Lower leg skin (tissue), 4 donors: ENCODE results near the gene PXK. TPM values are rescaled to one million over a fixed set of nuclear protein-coding genes. Genes with fewer than 3 reads are reported as not detected.
A peak's percentile ranks its signal among the peaks of the same experiment; 100 is the strongest.

Source experiments
- DNase-seq, 2 donors: peaks; one replicate each; pipeline ENCODE4 v3.0.0-alpha.2; 2019; ENCODE audit warnings: low spot score in 2 of 2
- H3K4me3 ChIP-seq: fragments of 200-600 bp; sonication (generic); 2 replicates; pipeline ENCODE4 v1.5.1; 2017; ENCODE audit warnings: mild to moderate bottlenecking, low read depth; ENCODE audit not compliant: poor library complexity, severe bottlenecking
- POLR2A ChIP-seq, 2 donors: fragments of 450-650 bp; IDR thresholded peaks; one replicate each; pipeline ENCODE4 v1.6.1; 2016 to 2017; ENCODE audit warnings: antibody characterized with exemption in 2 of 2, mild to moderate bottlenecking in 1 of 2, moderate library complexity in 1 of 2
- WGBS, 2 donors: methylation state at CpG; one replicate each; pipeline ENCODE4 v1.1.5; 2018; 5-methylcytosine and 5-hydroxymethylcytosine counted together
- intact Hi-C: fragments of 100-400 bp; cut with DNase I; formaldehyde crosslinking; loops from one replicate; pipeline ENCODE4 v1.15.0; 2023; ENCODE audit warnings: low total_unique reads
- total RNA-seq, 4 donors: library from RNA; depleted of rRNA; stranded (reverse); fragments of >200 nt; gene quantifications; one replicate each; pipeline ENCODE4 v1.1.0, GENCODE V29; 2016
- TF ChIP-seq, protein P1 (sequence below), 3 donors: fragments of 450-650 bp; IDR thresholded peaks; one replicate each; pipeline ENCODE4 v1.5.1; 2016; ENCODE audit warnings: antibody characterized with exemption in 3 of 3, mild to moderate bottlenecking in 3 of 3, moderate library complexity in 2 of 3

Gene PXK
- total RNA-seq, 4 donors from 2014 or later = 19.4 to 27.7 (median 23.9) TPM

DNA sequence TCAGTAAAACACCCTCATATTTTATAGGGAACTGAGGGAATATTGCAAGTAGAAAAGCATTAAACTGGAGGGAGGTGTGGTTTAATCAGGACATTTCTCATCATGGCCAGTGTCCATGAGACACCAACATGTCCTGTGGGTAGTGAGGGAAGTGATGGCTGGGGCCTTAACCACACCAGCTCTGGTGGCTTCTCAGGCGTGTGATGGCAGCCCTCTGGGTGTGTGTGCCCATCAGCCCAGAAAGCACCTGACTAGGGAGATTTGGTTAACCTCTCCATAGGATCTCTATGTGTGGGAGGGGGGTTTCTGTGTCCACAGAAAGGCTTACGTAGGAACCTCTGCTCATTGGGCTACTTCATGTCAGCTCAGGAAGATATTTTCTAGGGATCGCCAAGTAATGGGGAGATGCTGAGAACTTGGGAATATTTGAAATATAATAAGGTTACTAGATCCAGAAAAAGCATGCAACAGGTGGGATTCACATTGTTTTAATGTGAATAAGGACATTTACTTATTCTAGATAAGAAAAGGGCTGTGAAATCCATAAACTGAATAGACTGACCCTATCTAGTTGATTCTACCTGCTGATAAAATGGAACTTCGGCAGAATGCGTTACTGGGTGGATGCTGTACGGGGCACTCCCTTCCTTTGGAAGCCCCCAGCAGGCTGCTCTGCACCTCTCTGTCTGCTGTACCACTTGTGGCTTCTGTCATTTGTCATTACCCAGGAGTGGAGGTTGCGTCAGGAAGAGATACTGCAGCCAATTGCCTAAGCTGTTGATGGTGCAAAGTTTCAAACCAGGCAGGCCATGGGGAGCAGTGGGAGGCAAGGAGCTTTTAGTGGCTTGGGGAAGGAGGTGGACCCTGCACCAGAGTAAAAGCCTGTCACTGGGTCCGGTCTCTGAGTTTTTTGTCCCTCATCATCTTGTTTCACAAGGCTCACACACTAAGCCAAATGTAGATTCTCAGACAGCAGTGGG lies 79.4 kb downstream of the PXK start:
- no peak for DNase-seq
- TF ChIP-seq, protein P1, sequence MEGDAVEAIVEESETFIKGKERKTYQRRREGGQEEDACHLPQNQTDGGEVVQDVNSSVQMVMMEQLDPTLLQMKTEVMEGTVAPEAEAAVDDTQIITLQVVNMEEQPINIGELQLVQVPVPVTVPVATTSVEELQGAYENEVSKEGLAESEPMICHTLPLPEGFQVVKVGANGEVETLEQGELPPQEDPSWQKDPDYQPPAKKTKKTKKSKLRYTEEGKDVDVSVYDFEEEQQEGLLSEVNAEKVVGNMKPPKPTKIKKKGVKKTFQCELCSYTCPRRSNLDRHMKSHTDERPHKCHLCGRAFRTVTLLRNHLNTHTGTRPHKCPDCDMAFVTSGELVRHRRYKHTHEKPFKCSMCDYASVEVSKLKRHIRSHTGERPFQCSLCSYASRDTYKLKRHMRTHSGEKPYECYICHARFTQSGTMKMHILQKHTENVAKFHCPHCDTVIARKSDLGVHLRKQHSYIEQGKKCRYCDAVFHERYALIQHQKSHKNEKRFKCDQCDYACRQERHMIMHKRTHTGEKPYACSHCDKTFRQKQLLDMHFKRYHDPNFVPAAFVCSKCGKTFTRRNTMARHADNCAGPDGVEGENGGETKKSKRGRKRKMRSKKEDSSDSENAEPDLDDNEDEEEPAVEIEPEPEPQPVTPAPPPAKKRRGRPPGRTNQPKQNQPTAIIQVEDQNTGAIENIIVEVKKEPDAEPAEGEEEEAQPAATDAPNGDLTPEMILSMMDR (IDR thresholded peaks at IDR 0.05) = no peak
- TF ChIP-seq POLR2A (IDR thresholded peaks at IDR 0.05) = no peak
- H3K4me3 ChIP-seq = no peak overlapping the region
- intact Hi-C loops = loop anchor here (5.0 kb wide), 2 partner anchors 80 to 95 kb away; partner anchors contain the start of gene PXK
- 83 to 91% methylated on average over 8 of the region's 8 CpGs for WGBS, 2 donors

DNA sequence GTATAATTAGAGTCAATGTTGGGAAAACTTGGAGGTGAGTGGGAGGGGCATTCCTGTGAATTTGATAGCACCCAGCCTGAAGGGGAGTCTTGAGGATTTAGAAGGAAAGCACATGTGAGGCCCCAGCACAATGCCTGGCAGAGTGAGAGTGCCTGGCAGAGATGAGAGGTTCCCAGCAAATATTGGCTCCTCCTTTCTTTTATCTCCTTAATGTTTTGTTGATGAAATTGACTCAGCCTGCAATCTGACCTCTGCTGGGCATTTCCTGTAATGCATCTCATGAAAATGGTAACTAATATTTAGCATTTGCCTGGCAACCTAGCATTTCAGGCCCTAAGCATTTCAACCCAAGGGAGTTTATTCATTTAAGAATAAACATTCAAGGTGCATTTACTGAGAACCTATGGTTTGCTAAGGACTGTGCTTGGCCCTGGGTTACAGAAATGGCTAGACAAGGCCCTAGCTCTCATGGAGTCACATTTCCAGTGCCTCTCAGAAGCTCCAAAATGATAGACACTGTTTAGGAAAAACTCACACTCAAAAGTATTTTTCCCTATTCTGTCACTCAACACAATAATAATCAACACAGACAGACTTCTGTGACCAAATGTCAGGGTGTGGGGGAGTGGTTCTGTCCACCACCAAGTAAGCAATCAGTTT lies 82.0 kb downstream of the PXK start:
- H3K4me3 ChIP-seq = no peak overlapping the region
- peak in 1 of 2 donors; percentile 65 for DNase-seq
- intact Hi-C loops = loop anchor here (5.0 kb wide), 2 partner anchors 82 to 97 kb away; partner anchors contain the start of gene PXK
- TF ChIP-seq, protein P1 (IDR thresholded peaks at IDR 0.05) = peak in 1 of 3 donors; percentile 75
- TF ChIP-seq POLR2A (IDR thresholded peaks at IDR 0.05) = no peak

GRCh38 chr3:58416191-58416590 lies 83.5 kb downstream of the PXK start:
- DNase-seq = no peak
- intact Hi-C loops = no loop called here
- TF ChIP-seq, protein P1 (IDR thresholded peaks at IDR 0.05) = no peak
- TF ChIP-seq POLR2A (IDR thresholded peaks at IDR 0.05) = no peak
- 78 to 81% methylated on average over 2 of the region's 2 CpGs for WGBS, 2 donors
- H3K4me3 ChIP-seq = no peak overlapping the region

DNA sequence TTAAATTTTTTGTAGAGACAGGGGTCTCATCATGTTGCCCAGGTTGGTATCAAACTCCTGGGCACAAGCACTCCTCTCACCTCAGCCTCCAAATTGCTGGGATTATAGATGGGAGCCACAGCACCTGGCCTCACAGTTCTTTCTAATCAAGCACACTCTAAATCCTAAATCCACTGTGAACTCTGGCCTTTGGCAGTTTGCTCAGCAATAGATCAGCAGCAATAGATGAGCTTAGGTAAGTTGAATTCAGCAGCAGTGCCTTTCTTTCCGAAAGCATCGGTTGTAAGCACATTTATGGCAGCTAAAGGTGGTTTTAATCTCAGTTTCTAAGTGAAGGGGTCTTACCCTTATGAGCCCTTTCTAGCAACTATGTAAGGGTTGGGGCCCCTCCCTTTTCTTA lies 84.4 kb downstream of the PXK start:
- no peak for TF ChIP-seq POLR2A (IDR thresholded peaks at IDR 0.05)
- TF ChIP-seq, protein P1 (IDR thresholded peaks at IDR 0.05) = no peak
- WGBS, 2 donors = 90 to 92% methylated on average over 2 of the region's 2 CpGs
- no peak overlapping the region for H3K4me3 ChIP-seq
- DNase-seq = no peak
- intact Hi-C loops = no loop called here

- intact Hi-C loops = no loop called here
- DNase-seq = no peak
- WGBS, 2 donors = 86 to 89% methylated on average over 6 of the region's 6 CpGs
- no peak overlapping the region for H3K4me3 ChIP-seq
- TF ChIP-seq, protein P1 (IDR thresholded peaks at IDR 0.05) = no peak
- TF ChIP-seq POLR2A (IDR thresholded peaks at IDR 0.05) = no peak
These were observed 85.5 kb downstream of the PXK start for GRCh38 chr3:58418227-58418626.
